ENCODE results near the gene CD163L1.

GRCh38 chr12:7448099-7448498 lies 4.1 kb upstream of the CD163L1 start:
- TF ChIP-seq POLR2A (IDR thresholded peaks at IDR 0.05) (no peak), CTCF (IDR thresholded peaks at IDR 0.05) (no peak)

All from heart left ventricle (tissue), 13 donors.